HepG2 (cell line): Measurements from ENCODE around the gene STOML2. TPM values are rescaled to one million over a fixed set of nuclear protein-coding genes. Genes with fewer than 3 reads are reported as not detected.
A peak's percentile ranks its signal among the peaks of the same experiment; 100 is the strongest.

Experiments
- EEA1 ChIP-seq: sonication (generic); formaldehyde crosslinking; IDR thresholded peaks from 2 replicates; pipeline ENCODE4 v1.5.1; 2020; ENCODE audit warnings: mild to moderate bottlenecking, missing genetic modification reagents, borderline replicate concordance
- HNF4G ChIP-seq, 2 experiments: sonication (generic) in 1 of 2; formaldehyde crosslinking in 1 of 2; IDR thresholded peaks; 2 replicates each; pipeline versions ENCODE4 v1.4.0 to v1.6.1; 2011 to 2020; ENCODE audit warnings: borderline replicate concordance in 2 of 2, low read depth in 2 of 2, mild to moderate bottlenecking in 2 of 2, low read length in 1 of 2, missing genetic modification reagents in 1 of 2, moderate library complexity in 1 of 2
- HNRNPK ChIP-seq: fragments of 200-400 bp; formaldehyde crosslinking; IDR thresholded peaks from 2 replicates; pipeline ENCODE4 v1.6.1; 2018; ENCODE audit warnings: low read length, low read depth, moderate library complexity, mild to moderate bottlenecking; ENCODE audit not compliant: poor library complexity, severe bottlenecking
- NFKBIZ ChIP-seq: IDR thresholded peaks from 2 replicates; pipeline ENCODE4 v1.6.1; 2018; ENCODE audit warnings: missing genetic modification reagents, missing compliant biosample characterization
- PHF21A ChIP-seq: sonication (generic); formaldehyde crosslinking; IDR thresholded peaks from 2 replicates; pipeline ENCODE4 v1.5.0; 2020; ENCODE audit warnings: mild to moderate bottlenecking, missing genetic modification reagents
- STAG1 ChIP-seq: sonication (generic); formaldehyde crosslinking; IDR thresholded peaks from 2 replicates; pipeline ENCODE4 v1.4.0; 2020; ENCODE audit warnings: missing genetic modification reagents
- XRCC5 ChIP-seq: fragments of 200-400 bp; formaldehyde crosslinking; optimal IDR thresholded peaks from 2 replicates; pipeline ENCODE3; 2017; ENCODE audit warnings: mild to moderate bottlenecking, low read length
- ZMAT3 ChIP-seq: sonication (generic); formaldehyde crosslinking; conservative IDR thresholded peaks from 2 replicates; pipeline ENCODE4 v1.7.0; 2021; ENCODE audit warnings: missing genetic modification reagents
- ZNF44 ChIP-seq: sonication (generic); formaldehyde crosslinking; IDR thresholded peaks from 2 replicates; pipeline ENCODE4 v1.5.1; 2020; ENCODE audit warnings: mild to moderate bottlenecking, missing genetic modification reagents
- polyA plus RNA-seq, 8 experiments: library from polyadenylated mRNA; depleted of rRNA in 3 of 8; stranded (reverse) in 7 of 8; unstranded in 1 of 8; fragments of >200 nt; fragmentation: Illumina TruSeq in 4 of 8; extraction: Trizol in 4 of 8; gene quantifications; 2 replicates each; pipeline versions ENCODE4 v1.2.1 to v1.2.3, GENCODE V29; 2011 to 2016; ENCODE audit warnings: low read depth in 4 of 8, missing spikeins in 1 of 8, mixed read lengths in 1 of 8; ENCODE audit not compliant: insufficient read depth in 1 of 8
- total RNA-seq, 5 experiments: library from RNA; depleted of rRNA; stranded (reverse); fragments of >200 nt; fragmentation: Illumina TruSeq; extraction: Trizol; gene quantifications; 2 replicates each; pipeline ENCODE4 v1.2.3, GENCODE V29; 2016; ENCODE audit warnings: low read depth in 1 of 5
- TF ChIP-seq, protein P1 (sequence below): sonication (generic); formaldehyde crosslinking; IDR thresholded peaks from 2 replicates; pipeline ENCODE4 v1.4.0; 2020; ENCODE audit warnings: missing genetic modification reagents
- TF ChIP-seq, protein P2 (sequence below), 2 experiments: sonication (generic) in 1 of 2; formaldehyde crosslinking in 1 of 2; IDR thresholded peaks; 2 replicates each; pipeline versions ENCODE4 v1.4.0 to v1.6.1; 2018 to 2020; ENCODE audit warnings: missing genetic modification reagents in 2 of 2, borderline replicate concordance in 1 of 2, low read depth in 1 of 2, mild to moderate bottlenecking in 1 of 2, missing biosample characterization in 1 of 2
- TF ChIP-seq, protein P3 (sequence below): sonication (generic); formaldehyde crosslinking; IDR thresholded peaks from 2 replicates; pipeline ENCODE4 v1.5.1; 2020; ENCODE audit warnings: mild to moderate bottlenecking, missing genetic modification reagents
- TF ChIP-seq, protein P4 (sequence below): IDR thresholded peaks from 2 replicates; pipeline ENCODE4 v1.6.1; 2012; ENCODE audit warnings: inconsistent platforms
- TF ChIP-seq, protein P5 (sequence below): IDR thresholded peaks from 2 replicates; pipeline ENCODE4 v1.6.1; 2016; ENCODE audit warnings: low read depth, borderline replicate concordance

The STOML2 gene
- total and polyA plus RNA-seq, 2 of the 13 experiments (the other 11 are each of a cell fraction or from before 2014, with no cell fraction given) = 245 to 250 TPM

DNA sequence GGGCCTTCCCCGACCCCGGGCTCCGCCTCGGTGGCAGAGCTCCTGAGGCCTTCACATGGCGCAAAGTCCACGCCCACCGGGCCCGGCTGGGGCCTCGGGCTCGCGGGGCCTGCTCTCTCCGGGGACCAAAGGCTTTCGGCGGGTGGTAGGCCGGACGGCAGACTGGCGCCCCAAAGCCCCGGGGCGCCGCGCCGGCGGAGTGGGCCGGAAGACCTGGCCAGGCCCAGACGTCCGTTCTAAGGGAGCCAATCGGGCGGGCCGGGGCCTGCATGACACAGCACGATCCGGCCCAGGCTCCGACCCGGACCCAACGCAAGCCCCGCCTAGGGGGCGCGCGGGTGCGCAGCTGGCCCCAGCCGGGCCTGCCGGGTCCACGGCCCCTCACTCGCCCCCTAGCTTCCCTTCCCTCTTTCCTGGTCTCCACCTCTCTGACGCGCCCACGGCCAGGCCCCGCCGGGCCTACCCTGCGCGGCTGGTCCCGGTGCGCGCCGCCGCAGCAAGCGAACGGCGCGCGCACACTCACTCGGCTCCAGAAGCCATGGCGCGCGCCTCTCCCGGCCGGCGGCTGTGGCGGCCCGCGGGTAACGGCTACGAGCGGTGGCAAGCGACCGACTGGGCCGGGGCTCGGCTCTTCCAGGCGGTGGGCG is 31.0 kb downstream of the STOML2 start (continued):
- TF ChIP-seq, protein P1, sequence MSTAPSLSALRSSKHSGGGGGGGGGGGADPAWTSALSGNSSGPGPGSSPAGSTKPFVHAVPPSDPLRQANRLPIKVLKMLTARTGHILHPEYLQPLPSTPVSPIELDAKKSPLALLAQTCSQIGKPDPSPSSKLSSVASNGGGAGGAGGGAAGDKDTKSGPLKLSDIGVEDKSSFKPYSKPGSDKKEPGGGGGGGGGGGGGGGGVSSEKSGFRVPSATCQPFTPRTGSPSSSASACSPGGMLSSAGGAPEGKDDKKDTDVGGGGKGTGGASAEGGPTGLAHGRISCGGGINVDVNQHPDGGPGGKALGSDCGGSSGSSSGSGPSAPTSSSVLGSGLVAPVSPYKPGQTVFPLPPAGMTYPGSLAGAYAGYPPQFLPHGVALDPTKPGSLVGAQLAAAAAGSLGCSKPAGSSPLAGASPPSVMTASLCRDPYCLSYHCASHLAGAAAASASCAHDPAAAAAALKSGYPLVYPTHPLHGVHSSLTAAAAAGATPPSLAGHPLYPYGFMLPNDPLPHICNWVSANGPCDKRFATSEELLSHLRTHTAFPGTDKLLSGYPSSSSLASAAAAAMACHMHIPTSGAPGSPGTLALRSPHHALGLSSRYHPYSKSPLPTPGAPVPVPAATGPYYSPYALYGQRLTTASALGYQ (CRISPR knock-in tag) = no peak; the same call in 1 of the 2 replicates
- TF ChIP-seq NFKBIZ (CRISPR knock-in tag) = no peak
- TF ChIP-seq EEA1 = no peak
- no peak for TF ChIP-seq ZNF44 (CRISPR knock-in tag)
- TF ChIP-seq, protein P2, sequence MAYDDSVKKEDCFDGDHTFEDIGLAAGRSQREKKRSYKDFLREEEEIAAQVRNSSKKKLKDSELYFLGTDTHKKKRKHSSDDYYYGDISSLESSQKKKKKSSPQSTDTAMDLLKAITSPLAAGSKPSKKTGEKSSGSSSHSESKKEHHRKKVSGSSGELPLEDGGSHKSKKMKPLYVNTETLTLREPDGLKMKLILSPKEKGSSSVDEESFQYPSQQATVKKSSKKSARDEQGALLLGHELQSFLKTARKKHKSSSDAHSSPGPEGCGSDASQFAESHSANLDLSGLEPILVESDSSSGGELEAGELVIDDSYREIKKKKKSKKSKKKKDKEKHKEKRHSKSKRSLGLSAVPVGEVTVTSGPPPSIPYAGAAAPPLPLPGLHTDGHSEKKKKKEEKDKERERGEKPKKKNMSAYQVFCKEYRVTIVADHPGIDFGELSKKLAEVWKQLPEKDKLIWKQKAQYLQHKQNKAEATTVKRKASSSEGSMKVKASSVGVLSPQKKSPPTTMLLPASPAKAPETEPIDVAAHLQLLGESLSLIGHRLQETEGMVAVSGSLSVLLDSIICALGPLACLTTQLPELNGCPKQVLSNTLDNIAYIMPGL (CRISPR knock-in tag; IDR thresholded peaks at IDR 0.05; ENCODE audit: borderline replicate concordance in 1 of 2, low read depth in 1 of 2) = peak; percentile 72 to 98
- TF ChIP-seq STAG1 (CRISPR knock-in tag) = peak; percentile 10; the same call in 1 of the 2 replicates
- TF ChIP-seq ZMAT3 (CRISPR knock-in tag) = peak; percentile 25; the same call in 1 of the 2 replicates
- TF ChIP-seq, protein P3, sequence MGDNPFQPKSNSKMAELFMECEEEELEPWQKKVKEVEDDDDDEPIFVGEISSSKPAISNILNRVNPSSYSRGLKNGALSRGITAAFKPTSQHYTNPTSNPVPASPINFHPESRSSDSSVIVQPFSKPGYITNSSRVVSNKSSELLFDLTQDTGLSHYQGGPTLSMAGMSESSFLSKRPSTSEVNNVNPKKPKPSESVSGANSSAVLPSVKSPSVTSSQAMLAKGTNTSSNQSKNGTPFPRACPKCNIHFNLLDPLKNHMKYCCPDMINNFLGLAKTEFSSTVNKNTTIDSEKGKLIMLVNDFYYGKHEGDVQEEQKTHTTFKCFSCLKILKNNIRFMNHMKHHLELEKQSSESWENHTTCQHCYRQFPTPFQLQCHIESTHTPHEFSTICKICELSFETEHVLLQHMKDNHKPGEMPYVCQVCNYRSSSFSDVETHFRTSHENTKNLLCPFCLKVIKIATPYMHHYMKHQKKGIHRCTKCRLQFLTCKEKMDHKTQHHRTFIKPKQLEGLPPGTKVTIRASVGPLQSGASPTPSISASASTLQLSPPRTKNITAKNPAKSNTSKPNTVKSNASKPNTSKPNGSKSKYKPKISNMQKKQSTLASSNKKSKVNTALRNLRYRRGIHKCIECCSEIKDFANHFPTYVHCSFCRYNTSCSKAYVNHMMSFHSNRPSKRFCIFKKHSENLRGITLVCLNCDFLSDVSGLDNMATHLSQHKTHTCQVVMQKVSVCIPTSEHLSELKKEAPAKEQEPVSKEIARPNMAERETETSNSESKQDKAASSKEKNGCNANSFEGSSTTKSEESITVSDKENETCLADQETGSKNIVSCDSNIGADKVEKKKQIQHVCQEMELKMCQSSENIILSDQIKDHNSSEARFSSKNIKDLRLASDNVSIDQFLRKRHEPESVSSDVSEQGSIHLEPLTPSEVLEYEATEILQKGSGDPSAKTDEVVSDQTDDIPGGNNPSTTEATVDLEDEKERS (CRISPR knock-in tag) = no peak
- TF ChIP-seq, protein P4, sequence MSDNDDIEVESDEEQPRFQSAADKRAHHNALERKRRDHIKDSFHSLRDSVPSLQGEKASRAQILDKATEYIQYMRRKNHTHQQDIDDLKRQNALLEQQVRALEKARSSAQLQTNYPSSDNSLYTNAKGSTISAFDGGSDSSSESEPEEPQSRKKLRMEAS = peak; percentile 78
- no peak for TF ChIP-seq HNF4G (IDR thresholded peaks at IDR 0.05; ENCODE audit: borderline replicate concordance, low read depth, low read length)
- peak; percentile 54 for TF ChIP-seq HNF4G (CRISPR knock-in tag; IDR thresholded peaks at IDR 0.05; ENCODE audit: borderline replicate concordance, low read depth)
- peak; percentile 95 for TF ChIP-seq HNRNPK
- TF ChIP-seq PHF21A (CRISPR knock-in tag) = peak; percentile 62
- TF ChIP-seq XRCC5 = peak; percentile 55
- TF ChIP-seq, protein P5, sequence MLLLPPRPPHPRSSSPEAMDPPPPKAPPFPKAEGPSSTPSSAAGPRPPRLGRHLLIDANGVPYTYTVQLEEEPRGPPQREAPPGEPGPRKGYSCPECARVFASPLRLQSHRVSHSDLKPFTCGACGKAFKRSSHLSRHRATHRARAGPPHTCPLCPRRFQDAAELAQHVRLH (CRISPR knock-in tag) = peak; percentile 50; the same call in 1 of the 2 replicates
